Mucosa of descending colon (tissue), 3 donors: ENCODE measurements around the gene VPS13D. TPM values are rescaled to one million over a fixed set of nuclear protein-coding genes. Genes with fewer than 3 reads are reported as not detected.

Source experiments
- ATAC-seq: fragments of 200-7000 bp; cut with Tn5 transposase; one replicate; pipeline ENCODE4 v1.9.1; 2020; ENCODE audit warnings: mild to moderate bottlenecking, moderate library complexity
- DNase-seq, 3 donors: peaks; one replicate each; pipeline ENCODE4 v3.0.0-alpha.2; 2020
- H3K36me3 ChIP-seq: fragments of 200-600 bp; one replicate; pipeline ENCODE4 v1.8.0; 2021; ENCODE audit warnings: low read depth, mild to moderate bottlenecking
- H3K4me1 ChIP-seq: fragments of 200-600 bp; one replicate; pipeline ENCODE4 v1.8.0; 2021; ENCODE audit warnings: low read depth, mild to moderate bottlenecking
- H3K4me3 ChIP-seq: fragments of 200-600 bp; one replicate; pipeline ENCODE4 v1.8.0; 2021; ENCODE audit warnings: mild to moderate bottlenecking
- H3K9me3 ChIP-seq: fragments of 200-600 bp; one replicate; pipeline ENCODE4 v1.8.0; 2021; ENCODE audit warnings: mild to moderate bottlenecking
- intact Hi-C, 2 donors: fragments of 100-400 bp; cut with DNase I in 1 of 2; cut with micrococcal nuclease in 1 of 2; formaldehyde crosslinking; loops; one replicate each; pipeline versions ENCODE4 v1.11.0 to v1.11.1; 2022; cut with DNase I, micrococcal nuclease
- total RNA-seq, 3 donors: library from RNA; stranded (reverse); fragmentation: NEBNext Ultra II Directional in 2 of 3; extraction: Animal tissue kit (Norgen Biotek cat#: 25700) in 2 of 3; gene quantifications; one replicate each; pipeline versions ENCODE4 v1.2.1 to v1.2.4, GENCODE V29; 2021 to 2023
- TF ChIP-seq, protein P1 (sequence below): fragments of 200-600 bp; IDR thresholded peaks from one replicate; pipeline ENCODE4 v1.8.0; 2022; ENCODE audit warnings: antibody characterized with exemption, mild to moderate bottlenecking
- donor health status: DM: no; HTN: no; CAD: no; lungs with moderate emphysema.
- donor health status: DM: no; HTN: no; CAD: no.
- donor health status: DM: no; HTN: yes; CAD: no.

VPS13D gene
- total RNA-seq, 3 donors from 2014 or later: 70.1 to 96.6 (median 96.6) TPM

DNA sequence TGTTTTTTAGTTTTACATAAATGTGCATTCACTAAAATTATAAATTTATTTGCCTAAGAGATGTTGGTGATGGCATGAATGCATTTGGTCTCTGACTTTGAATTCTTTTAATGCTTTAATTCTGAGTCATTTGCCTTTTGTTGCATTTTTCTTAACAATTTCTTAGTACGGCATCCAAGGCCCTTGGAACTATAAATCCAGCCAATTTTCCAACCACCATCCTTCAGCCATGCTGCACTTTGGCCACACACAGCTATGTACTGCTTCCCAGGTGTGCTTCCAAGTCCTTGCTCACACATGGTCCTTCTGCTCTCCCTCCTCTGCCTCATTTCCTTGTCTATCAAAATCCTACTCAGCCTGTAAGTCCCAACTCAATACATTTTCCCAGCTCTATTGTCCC is 227.1 kb downstream of the VPS13D start:
- Histone ChIP-seq H3K9me3 (no peaks in the 10 kb centered on the region), H3K4me3 (no peak overlapping the region), H3K36me3 (peaks cover 5% of the 10 kb centered on the region), H3K4me1 (peaks cover 11% of the 10 kb centered on the region)
- intact Hi-C loops: no loop called here
- ATAC-seq (no peak), DNase-seq (no peak)
- TF ChIP-seq, protein P1, sequence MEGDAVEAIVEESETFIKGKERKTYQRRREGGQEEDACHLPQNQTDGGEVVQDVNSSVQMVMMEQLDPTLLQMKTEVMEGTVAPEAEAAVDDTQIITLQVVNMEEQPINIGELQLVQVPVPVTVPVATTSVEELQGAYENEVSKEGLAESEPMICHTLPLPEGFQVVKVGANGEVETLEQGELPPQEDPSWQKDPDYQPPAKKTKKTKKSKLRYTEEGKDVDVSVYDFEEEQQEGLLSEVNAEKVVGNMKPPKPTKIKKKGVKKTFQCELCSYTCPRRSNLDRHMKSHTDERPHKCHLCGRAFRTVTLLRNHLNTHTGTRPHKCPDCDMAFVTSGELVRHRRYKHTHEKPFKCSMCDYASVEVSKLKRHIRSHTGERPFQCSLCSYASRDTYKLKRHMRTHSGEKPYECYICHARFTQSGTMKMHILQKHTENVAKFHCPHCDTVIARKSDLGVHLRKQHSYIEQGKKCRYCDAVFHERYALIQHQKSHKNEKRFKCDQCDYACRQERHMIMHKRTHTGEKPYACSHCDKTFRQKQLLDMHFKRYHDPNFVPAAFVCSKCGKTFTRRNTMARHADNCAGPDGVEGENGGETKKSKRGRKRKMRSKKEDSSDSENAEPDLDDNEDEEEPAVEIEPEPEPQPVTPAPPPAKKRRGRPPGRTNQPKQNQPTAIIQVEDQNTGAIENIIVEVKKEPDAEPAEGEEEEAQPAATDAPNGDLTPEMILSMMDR: no peak

GRCh38 chr1:12457771-12458170 is 227.9 kb downstream of the VPS13D start:
- intact Hi-C loops: no loop called here
- ATAC-seq (no peak), DNase-seq (no peak)
- no peak overlapping the region for H3K4me3 ChIP-seq
- H3K4me1 ChIP-seq: peaks cover 11% of the 10 kb centered on the region
- H3K36me3 ChIP-seq: peaks cover 5% of the 10 kb centered on the region
- TF ChIP-seq, protein P1: no peak
- H3K9me3 ChIP-seq: no peaks in the 10 kb centered on the region

- DNase-seq (no peak), ATAC-seq (no peak)
- peaks cover 5% of the 10 kb centered on the region for H3K36me3 ChIP-seq
- H3K4me1 ChIP-seq: peaks cover 6% of the 10 kb centered on the region
- intact Hi-C loops: no loop called here
- no peaks in the 10 kb centered on the region for H3K9me3 ChIP-seq
- no peak overlapping the region for H3K4me3 ChIP-seq
- TF ChIP-seq, protein P1: no peak
These were observed 228.7 kb downstream of the VPS13D start for GRCh38 chr1:12458571-12458970.

- ATAC-seq: no peak
- no peaks in the 10 kb centered on the region for H3K9me3 ChIP-seq
- TF ChIP-seq, protein P1: no peak
- H3K36me3 ChIP-seq: peaks cover 5% of the 10 kb centered on the region
- H3K4me1 ChIP-seq: no peaks in the 10 kb centered on the region
- DNase-seq: no peak
- intact Hi-C loops: no loop called here
- no peak overlapping the region for H3K4me3 ChIP-seq
These were observed 230.3 kb downstream of the VPS13D start for GRCh38 chr1:12460121-12460520.

DNA sequence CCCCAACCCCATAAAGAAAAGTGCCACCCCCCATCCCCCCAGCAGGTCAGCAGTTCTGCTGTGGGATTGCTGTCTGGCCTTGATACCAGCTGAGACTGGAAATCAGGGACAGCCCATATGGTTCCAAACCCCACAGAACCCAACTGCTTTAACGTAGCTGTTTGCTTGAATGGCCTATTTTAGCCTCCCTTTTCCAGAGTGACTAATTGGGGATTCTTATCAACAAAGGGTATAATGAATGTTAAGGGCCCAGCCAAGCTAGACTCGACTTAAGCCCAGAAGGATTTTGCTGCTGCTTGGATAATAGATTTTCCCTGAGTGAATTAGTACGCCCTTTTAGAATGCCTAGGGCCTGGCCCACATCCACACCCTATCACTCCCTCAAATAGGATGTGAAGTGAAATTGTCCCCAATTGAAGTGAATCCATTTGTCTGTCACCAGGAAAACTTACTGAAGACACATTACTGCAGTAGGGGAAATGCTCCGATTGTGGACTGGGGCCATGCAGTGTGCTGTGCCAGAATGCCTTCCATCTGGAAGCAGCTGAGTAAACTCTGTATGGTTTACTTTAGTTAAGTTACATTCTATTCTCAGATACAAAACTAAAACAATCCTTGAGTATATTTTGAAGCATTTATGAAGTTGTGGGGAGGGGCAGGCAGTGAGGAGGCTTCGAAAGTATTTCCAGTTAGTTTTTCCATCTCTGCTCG is 231.2 kb downstream of the VPS13D start:
- TF ChIP-seq, protein P1: no peak
- Histone ChIP-seq H3K36me3 (peaks cover 5% of the 10 kb centered on the region), H3K4me1 (no peaks in the 10 kb centered on the region), H3K9me3 (no peaks in the 10 kb centered on the region), H3K4me3 (no peak overlapping the region)
- DNase-seq (peak in 1 of 3 donors; percentile 46), ATAC-seq (peak; percentile 66)
- intact Hi-C loops: no loop called here

DNA sequence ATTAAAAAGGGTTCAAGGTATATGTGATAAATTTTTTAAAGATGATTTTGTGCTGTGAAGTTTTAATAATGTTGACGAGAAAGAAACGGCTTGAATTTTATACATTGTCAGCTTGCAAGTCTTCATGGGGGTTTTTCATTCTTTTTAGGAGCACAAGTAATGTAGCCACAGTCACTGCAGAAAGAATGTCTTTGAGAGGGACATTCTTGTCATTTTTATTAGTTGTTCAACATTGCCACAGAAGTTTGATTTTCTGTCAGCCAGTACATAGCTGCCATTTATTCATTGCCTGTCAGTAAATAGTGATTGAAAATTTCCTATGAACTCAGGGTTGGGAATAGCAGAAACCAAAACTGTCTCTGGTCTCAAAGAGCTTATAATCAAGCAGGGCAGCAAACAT is 231.9 kb downstream of the VPS13D start:
- TF ChIP-seq, protein P1: no peak
- Histone ChIP-seq H3K4me1 (no peaks in the 10 kb centered on the region), H3K9me3 (no peaks in the 10 kb centered on the region), H3K36me3 (no peaks in the 10 kb centered on the region), H3K4me3 (no peak overlapping the region)
- no peak for DNase-seq
- ATAC-seq: no peak
- intact Hi-C loops: no loop called here
